ENCODE data around the gene SEMA5A. TPM values are rescaled to one million over a fixed set of nuclear protein-coding genes. Genes with fewer than 3 reads are reported as not detected.

The SEMA5A gene
- total and polyA plus RNA-seq, 7 donors = 0.60 to 4.7 (median 2.8) TPM

- Histone ChIP-seq H3K4me3 (no peak overlapping the region), H3K27ac (no peak overlapping the region), H3K27me3 (no peaks in the 10 kb centered on the region), H3K4me1 (peaks cover 0 to 15% (median 7%) of the 10 kb centered on the region in 4 donors), H3K36me3 (peaks cover 0 to 12% (median 4%) of the 10 kb centered on the region in 4 donors), H3K9me3 (no peaks in the 10 kb centered on the region)
- intact Hi-C loops (cut with DNase I) = no loop called here
- no peak for DNase-seq
- TF ChIP-seq POLR2AphosphoS5 (IDR thresholded peaks at IDR 0.05) (no peak), EP300 (IDR thresholded peaks at IDR 0.05) (no peak), POLR2A (IDR thresholded peaks at IDR 0.05) (no peak), CTCF (IDR thresholded peaks at IDR 0.05) (no peak)
- 93 to 94% methylated on average over 4 of the region's 4 CpGs for WGBS, 2 donors
Measured at GRCh38 chr5:9551567-9552537, 6.0 kb upstream of the SEMA5A start.

GRCh38 chr5:9549941-9550340, 4.1 kb upstream of the SEMA5A start:
- H3K27ac ChIP-seq = no peak overlapping the region
- WGBS, 2 donors = 90 to 92% methylated on average over 5 of the region's 5 CpGs
- peaks cover 0 to 12% (median 4%) of the 10 kb centered on the region in 4 donors for H3K36me3 ChIP-seq
- H3K27me3 ChIP-seq = no peaks in the 10 kb centered on the region
- peaks cover 0 to 26% (median 15%) of the 10 kb centered on the region in 4 donors for H3K4me1 ChIP-seq
- no peak overlapping the region for H3K4me3 ChIP-seq
- TF ChIP-seq POLR2AphosphoS5 (IDR thresholded peaks at IDR 0.05) = no peak
- no peak for TF ChIP-seq CTCF (IDR thresholded peaks at IDR 0.05)
- no peak for TF ChIP-seq POLR2A (IDR thresholded peaks at IDR 0.05)
- TF ChIP-seq EP300 (IDR thresholded peaks at IDR 0.05) = no peak
- H3K9me3 ChIP-seq = no peaks in the 10 kb centered on the region
- no peak for DNase-seq
- intact Hi-C loops (cut with DNase I) = loop anchor here (10.0 kb wide), 4 partner anchors 265 to 1685 kb away; partner anchors contain the start of genes ATPSCKMT, FASTKD3 and MTRR

GRCh38 chr5:9547122-9547947, 1.5 kb upstream of the SEMA5A start:
- 9 to 41% methylated on average over 18 of the region's 18 CpGs for WGBS, 2 donors
- Histone ChIP-seq H3K4me3 (peak overlapping the region; percentile 68 to 84 (median 78)), H3K4me1 (peaks cover 0 to 35% (median 20%) of the 10 kb centered on the region in 4 donors), H3K27me3 (no peaks in the 10 kb centered on the region), H3K36me3 (peaks cover 0 to 12% (median 4%) of the 10 kb centered on the region in 4 donors), H3K9me3 (no peaks in the 10 kb centered on the region), H3K27ac (peak overlapping the region; percentile 83 to 90 (median 88))
- TF ChIP-seq POLR2AphosphoS5 (IDR thresholded peaks at IDR 0.05) (no peak), EP300 (IDR thresholded peaks at IDR 0.05) (no peak), CTCF (IDR thresholded peaks at IDR 0.05) (no peak), POLR2A (IDR thresholded peaks at IDR 0.05) (no peak)
- DNase-seq = no peak
- intact Hi-C loops (cut with DNase I) = loop anchor here (10.0 kb wide), 4 partner anchors 263 to 1683 kb away; partner anchors contain the start of genes ATPSCKMT, FASTKD3 and MTRR

- peaks cover 0 to 35% (median 20%) of the 10 kb centered on the region in 4 donors for H3K4me1 ChIP-seq
- DNase-seq = peak; percentile 71
- intact Hi-C loops (cut with DNase I) = loop anchor here (10.0 kb wide), 4 partner anchors 261 to 1681 kb away; partner anchors contain the start of genes ATPSCKMT, FASTKD3 and MTRR
- 1 to 2% methylated on average over 82 of the region's 82 CpGs for WGBS, 2 donors
- TF ChIP-seq POLR2AphosphoS5 (IDR thresholded peaks at IDR 0.05) (no peak), EP300 (IDR thresholded peaks at IDR 0.05) (no peak), POLR2A (IDR thresholded peaks at IDR 0.05) (no peak), CTCF (IDR thresholded peaks at IDR 0.05) (no peak)
- peaks cover 0 to 12% (median 4%) of the 10 kb centered on the region in 4 donors for H3K36me3 ChIP-seq
- peak overlapping the region; percentile 83 to 90 (median 88) for H3K27ac ChIP-seq
- H3K9me3 ChIP-seq = no peaks in the 10 kb centered on the region
- peak overlapping the region; percentile 68 to 84 (median 78) for H3K4me3 ChIP-seq
- no peaks in the 10 kb centered on the region for H3K27me3 ChIP-seq
Measured at GRCh38 chr5:9545136-9545991, 511 bp downstream of the SEMA5A start.
